Loucy (cell line): Measurements from ENCODE around the gene SFTPA2.
"Not testable (repeated sequence)": the region's sequence is repeated elsewhere in the genome, so short reads cannot be mapped to it uniquely, and the experiment has no call there.

ENCODE experiments used
- CTCF ChIP-seq: fragments of 200-600 bp; sonication (generic); conservative IDR thresholded peaks from 2 replicates; pipeline ENCODE4 v1.5.1; 2014; ENCODE audit warnings: mild to moderate bottlenecking, antibody characterized with exemption, low read length
- EZH2phosphoT487 ChIP-seq: fragments of 200-600 bp; IDR thresholded peaks from 2 replicates; pipeline ENCODE4 v1.6.1; 2018; ENCODE audit warnings: antibody characterized with exemption, mild to moderate bottlenecking, moderate library complexity, borderline replicate concordance

GRCh38 chr10:79570624-79571023, 10.4 kb upstream of the SFTPA2 start:
- not testable (repeated sequence) for TF ChIP-seq CTCF, EZH2phosphoT487
